ENCODE results near the gene YJU2.

DNA sequence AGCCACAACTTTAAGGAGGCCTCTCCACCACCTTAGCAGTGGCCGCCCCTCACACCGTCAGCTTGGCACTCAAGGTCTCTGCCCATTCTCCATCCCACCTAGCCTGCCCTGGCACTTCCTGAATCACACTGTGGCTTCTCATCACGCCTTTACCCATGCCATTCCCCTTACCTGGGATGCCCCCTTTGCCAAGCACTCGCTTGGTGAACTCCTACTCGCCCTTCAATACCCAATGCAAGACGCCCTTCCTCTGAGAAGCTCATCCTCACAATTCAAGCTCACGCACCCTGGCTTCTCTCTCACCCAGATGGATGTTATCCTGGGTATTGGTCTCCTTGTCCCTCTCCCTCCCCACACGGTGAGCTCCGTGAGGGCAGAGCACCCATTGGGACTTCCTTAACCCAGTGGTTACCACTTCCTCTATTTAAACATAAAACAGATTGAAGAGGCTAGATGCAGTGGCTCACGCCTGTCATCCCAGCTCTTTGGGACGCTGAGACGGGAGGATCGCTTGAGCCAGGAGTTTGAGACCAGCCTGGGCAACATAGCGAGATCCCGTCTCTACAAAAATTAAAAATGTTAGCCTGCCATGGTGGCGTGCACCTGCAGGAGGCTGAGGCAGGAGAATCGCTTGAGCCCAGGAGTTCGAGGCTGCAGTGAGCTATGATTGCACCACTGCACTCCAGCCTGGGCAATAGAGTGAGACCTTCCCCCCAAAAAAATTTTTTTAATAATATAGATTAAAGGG is 19.5 kb downstream of the YJU2 start:
- TF ChIP-seq, protein P1, sequence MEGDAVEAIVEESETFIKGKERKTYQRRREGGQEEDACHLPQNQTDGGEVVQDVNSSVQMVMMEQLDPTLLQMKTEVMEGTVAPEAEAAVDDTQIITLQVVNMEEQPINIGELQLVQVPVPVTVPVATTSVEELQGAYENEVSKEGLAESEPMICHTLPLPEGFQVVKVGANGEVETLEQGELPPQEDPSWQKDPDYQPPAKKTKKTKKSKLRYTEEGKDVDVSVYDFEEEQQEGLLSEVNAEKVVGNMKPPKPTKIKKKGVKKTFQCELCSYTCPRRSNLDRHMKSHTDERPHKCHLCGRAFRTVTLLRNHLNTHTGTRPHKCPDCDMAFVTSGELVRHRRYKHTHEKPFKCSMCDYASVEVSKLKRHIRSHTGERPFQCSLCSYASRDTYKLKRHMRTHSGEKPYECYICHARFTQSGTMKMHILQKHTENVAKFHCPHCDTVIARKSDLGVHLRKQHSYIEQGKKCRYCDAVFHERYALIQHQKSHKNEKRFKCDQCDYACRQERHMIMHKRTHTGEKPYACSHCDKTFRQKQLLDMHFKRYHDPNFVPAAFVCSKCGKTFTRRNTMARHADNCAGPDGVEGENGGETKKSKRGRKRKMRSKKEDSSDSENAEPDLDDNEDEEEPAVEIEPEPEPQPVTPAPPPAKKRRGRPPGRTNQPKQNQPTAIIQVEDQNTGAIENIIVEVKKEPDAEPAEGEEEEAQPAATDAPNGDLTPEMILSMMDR (IDR thresholded peaks at IDR 0.05; ENCODE audit: poor library complexity, severe bottlenecking), result no peak
- TF ChIP-seq SMC3 (conservative IDR thresholded peaks at IDR 0.05; ENCODE audit: poor library complexity) (no peak), EP300 (conservative IDR thresholded peaks at IDR 0.05; ENCODE audit: poor library complexity, severe bottlenecking) (no peak), POLR2AphosphoS5 (IDR thresholded peaks at IDR 0.05) (no peak)
- TF ChIP-seq, protein P2, sequence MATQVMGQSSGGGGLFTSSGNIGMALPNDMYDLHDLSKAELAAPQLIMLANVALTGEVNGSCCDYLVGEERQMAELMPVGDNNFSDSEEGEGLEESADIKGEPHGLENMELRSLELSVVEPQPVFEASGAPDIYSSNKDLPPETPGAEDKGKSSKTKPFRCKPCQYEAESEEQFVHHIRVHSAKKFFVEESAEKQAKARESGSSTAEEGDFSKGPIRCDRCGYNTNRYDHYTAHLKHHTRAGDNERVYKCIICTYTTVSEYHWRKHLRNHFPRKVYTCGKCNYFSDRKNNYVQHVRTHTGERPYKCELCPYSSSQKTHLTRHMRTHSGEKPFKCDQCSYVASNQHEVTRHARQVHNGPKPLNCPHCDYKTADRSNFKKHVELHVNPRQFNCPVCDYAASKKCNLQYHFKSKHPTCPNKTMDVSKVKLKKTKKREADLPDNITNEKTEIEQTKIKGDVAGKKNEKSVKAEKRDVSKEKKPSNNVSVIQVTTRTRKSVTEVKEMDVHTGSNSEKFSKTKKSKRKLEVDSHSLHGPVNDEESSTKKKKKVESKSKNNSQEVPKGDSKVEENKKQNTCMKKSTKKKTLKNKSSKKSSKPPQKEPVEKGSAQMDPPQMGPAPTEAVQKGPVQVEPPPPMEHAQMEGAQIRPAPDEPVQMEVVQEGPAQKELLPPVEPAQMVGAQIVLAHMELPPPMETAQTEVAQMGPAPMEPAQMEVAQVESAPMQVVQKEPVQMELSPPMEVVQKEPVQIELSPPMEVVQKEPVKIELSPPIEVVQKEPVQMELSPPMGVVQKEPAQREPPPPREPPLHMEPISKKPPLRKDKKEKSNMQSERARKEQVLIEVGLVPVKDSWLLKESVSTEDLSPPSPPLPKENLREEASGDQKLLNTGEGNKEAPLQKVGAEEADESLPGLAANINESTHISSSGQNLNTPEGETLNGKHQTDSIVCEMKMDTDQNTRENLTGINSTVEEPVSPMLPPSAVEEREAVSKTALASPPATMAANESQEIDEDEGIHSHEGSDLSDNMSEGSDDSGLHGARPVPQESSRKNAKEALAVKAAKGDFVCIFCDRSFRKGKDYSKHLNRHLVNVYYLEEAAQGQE (IDR thresholded peaks at IDR 0.05; ENCODE audit: borderline replicate concordance), result no peak
